Activated CD8-positive, alpha-beta T cell treated with anti-CD3 and anti-CD28 coated beads for 36 hours (primary cell): ENCODE measurements around the gene CETP. TPM values are rescaled to one million over a fixed set of nuclear protein-coding genes. Genes with fewer than 3 reads are reported as not detected.

Experiments used
- ATAC-seq: fragments of 200-7000 bp; cut with Tn5 transposase; one replicate; pipeline ENCODE4 v1.10.0; 2021; ENCODE audit warnings: mild to moderate bottlenecking, moderate library complexity
- CTCF ChIA-PET: fragments of 350-600 bp; sonication (Branson Sonifier 250); formaldehyde crosslinking; loops from one replicate; lab custom pipeline; 2021; ENCODE audit warnings: antibody characterized with exemption; lab: Charles Lee
- POLR2A ChIA-PET: fragments of 350-600 bp; sonication (Branson Sonifier 250); formaldehyde crosslinking; loops from one replicate; lab custom pipeline; 2021; ENCODE audit warnings: antibody characterized with exemption; lab: Charles Lee
- DNase-seq: peaks from one replicate; pipeline ENCODE4 v3.0.0-alpha.2; 2020
- H3K27ac Mint-ChIP-seq: one replicate; pipeline ENCODE4 v1.8.0; 2021; ENCODE audit warnings: mild to moderate bottlenecking, mixed read lengths
- H3K27me3 Mint-ChIP-seq: one replicate; pipeline ENCODE4 v1.8.0; 2021; ENCODE audit warnings: mixed read lengths
- H3K36me3 Mint-ChIP-seq: one replicate; pipeline ENCODE4 v1.8.0; 2021; ENCODE audit warnings: low read depth, mixed read lengths
- H3K4me1 Mint-ChIP-seq: one replicate; pipeline ENCODE4 v1.8.0; 2021; ENCODE audit warnings: low read depth, mixed read lengths
- H3K4me3 Mint-ChIP-seq: one replicate; pipeline ENCODE4 v1.8.0; 2021; ENCODE audit warnings: mild to moderate bottlenecking, moderate library complexity, mixed read lengths
- H3K9me3 Mint-ChIP-seq: one replicate; pipeline ENCODE4 v1.8.0; 2021; ENCODE audit warnings: mixed read lengths
- intact Hi-C: fragments of 100-400 bp; cut with micrococcal nuclease; formaldehyde crosslinking; loops from one replicate; pipeline ENCODE4 v1.10.0; 2022
- total RNA-seq, 2 experiments: library from RNA; stranded (reverse); gene quantifications; one replicate each; pipeline ENCODE4 v1.2.3, GENCODE V29; 2021
- TF ChIP-seq, protein P1 (sequence below): fragments of 200-600 bp; IDR thresholded peaks from one replicate; pipeline ENCODE4 v1.8.0; 2022; ENCODE audit warnings: antibody characterized with exemption, mild to moderate bottlenecking

Gene CETP
- total RNA-seq, 2 experiments from 2014 or later, result not detected

DNA sequence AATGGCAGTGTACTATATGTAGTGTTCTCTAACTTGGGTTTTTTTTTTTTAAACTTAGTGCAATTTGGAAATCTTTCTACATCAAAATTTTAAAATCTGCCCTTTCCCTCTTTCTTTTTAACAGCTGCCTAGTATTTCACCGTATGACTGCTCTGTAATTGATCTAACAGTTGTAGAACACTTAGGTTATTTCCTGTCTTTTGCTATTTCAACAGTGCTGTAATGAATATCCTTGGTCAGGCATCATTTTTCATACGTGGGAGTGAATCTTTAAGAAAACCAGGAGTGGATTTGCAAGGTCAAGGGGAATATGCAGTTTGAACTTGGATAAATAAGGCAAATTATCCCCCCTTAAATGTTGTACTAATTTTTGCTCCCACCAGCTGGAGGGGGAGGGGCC lies 31.5 kb downstream of the CETP start:
- no peaks in the 10 kb centered on the region for H3K27me3 Mint-ChIP-seq
- ChIA-PET POLR2A (interaction anchor here (0.8 to 21.4 kb wide), 7 partner anchors 15 to 135 kb away, joined by 3 to 367 read pairs (median 5); no protein-coding TSS in a partner anchor), CTCF (interaction anchor here (1.5 to 5.1 kb wide), 4 partner anchors 16 to 48 kb away, joined by 3 to 33 read pairs (median 6); no protein-coding TSS in a partner anchor)
- H3K4me1 Mint-ChIP-seq, result peaks cover 57% of the 10 kb centered on the region
- H3K36me3 Mint-ChIP-seq, result peaks cover 62% of the 10 kb centered on the region
- ATAC-seq (no peak), DNase-seq (no peak)
- peak overlapping the region; percentile 93 for H3K27ac Mint-ChIP-seq
- TF ChIP-seq, protein P1, sequence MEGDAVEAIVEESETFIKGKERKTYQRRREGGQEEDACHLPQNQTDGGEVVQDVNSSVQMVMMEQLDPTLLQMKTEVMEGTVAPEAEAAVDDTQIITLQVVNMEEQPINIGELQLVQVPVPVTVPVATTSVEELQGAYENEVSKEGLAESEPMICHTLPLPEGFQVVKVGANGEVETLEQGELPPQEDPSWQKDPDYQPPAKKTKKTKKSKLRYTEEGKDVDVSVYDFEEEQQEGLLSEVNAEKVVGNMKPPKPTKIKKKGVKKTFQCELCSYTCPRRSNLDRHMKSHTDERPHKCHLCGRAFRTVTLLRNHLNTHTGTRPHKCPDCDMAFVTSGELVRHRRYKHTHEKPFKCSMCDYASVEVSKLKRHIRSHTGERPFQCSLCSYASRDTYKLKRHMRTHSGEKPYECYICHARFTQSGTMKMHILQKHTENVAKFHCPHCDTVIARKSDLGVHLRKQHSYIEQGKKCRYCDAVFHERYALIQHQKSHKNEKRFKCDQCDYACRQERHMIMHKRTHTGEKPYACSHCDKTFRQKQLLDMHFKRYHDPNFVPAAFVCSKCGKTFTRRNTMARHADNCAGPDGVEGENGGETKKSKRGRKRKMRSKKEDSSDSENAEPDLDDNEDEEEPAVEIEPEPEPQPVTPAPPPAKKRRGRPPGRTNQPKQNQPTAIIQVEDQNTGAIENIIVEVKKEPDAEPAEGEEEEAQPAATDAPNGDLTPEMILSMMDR, result no peak
- peak overlapping the region; percentile 97 for H3K4me3 Mint-ChIP-seq
- no peaks in the 10 kb centered on the region for H3K9me3 Mint-ChIP-seq
- intact Hi-C loops, result no loop called here

DNA sequence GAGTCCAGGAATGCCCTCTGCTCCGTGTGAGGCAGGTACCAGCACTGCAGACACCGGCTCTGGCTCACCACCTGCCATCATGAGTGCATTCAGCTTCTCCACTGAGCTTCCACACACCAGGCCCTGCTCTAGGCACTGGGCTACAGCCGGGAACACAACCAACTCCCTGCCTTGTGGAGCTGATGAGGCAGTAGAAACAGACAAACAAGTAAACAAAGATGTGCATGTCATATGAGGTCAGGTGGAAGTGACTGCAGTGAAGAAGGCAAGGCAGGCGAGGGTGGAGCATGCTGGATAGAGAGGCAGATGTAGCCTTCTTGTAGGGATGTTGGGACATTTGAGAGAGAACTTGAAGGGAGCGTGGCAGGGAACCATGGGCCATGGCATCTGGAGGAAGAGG lies 32.6 kb downstream of the CETP start:
- TF ChIP-seq, protein P1, result no peak
- DNase-seq (no peak), ATAC-seq (no peak)
- ChIA-PET CTCF (interaction anchor here (0.8 to 5.1 kb wide), 2 partner anchors 10 to 30 kb away, joined by 3 to 33 read pairs; no protein-coding TSS in a partner anchor), POLR2A (interaction anchor here (1.2 to 21.4 kb wide), 4 partner anchors 9 to 42 kb away, joined by 3 to 367 read pairs (median 110); no protein-coding TSS in a partner anchor)
- Mint-ChIP-seq H3K27me3 (no peaks in the 10 kb centered on the region), H3K4me1 (peaks cover 67% of the 10 kb centered on the region), H3K9me3 (no peaks in the 10 kb centered on the region), H3K36me3 (peaks cover 66% of the 10 kb centered on the region), H3K27ac (peak overlapping the region; percentile 93), H3K4me3 (peak overlapping the region; percentile 97)
- intact Hi-C loops, result no loop called here

DNA sequence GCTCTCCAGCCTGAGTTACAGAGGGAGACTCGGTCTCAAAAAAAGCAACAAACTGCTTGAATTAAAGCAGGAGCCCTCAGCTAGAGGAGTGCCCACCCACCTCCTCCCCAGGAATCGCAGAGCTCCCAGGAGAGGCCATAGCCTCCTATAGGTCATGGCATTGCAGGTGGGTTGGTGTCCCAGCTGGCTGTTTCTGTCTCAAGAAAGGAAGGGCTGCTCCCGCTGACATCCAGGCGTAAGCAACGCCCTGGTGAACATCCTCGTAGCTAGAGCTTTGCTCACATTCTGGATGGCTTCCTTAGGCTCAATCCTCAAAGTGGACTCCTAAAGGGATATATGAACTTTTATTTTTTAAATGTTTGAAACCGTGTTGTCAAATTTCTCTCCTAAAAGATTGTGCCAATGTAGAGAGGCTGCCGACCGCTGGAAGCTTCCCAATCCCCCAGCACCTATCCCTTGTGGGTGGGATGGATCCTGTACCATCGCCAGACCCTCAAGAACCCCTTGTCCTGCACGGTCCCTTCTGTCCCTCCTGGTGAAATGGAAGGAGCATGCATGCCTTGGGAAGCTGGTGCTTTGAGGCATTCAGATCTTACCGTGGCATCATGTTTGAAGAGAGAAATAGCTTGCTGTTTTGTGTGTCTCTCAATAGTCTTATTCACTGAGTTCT lies 33.5 kb downstream of the CETP start:
- no peak for DNase-seq
- H3K27ac Mint-ChIP-seq, result peak overlapping the region; percentile 93
- H3K36me3 Mint-ChIP-seq, result peaks cover 62% of the 10 kb centered on the region

DNA sequence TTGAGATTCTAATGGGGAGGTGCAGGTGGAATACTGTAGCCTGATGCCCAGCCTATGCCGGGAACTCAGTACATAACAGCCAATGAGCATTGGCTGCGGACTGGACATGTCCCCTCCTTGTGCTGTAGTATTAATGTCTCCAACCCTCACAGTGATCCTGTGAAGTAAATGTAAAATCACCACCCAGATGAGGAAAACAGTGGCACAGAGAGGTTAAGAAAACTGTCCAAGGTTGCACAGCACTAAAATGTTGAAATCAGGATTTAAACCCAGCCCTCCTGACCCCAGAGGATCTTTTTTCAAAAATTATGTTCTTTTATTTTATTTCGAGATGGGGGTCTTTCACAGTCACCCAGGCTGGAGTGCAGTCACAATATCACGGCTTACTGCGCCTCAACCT lies 35.5 kb downstream of the CETP start:
- DNase-seq (no peak), ATAC-seq (no peak)
- Mint-ChIP-seq H3K9me3 (peaks cover 4% of the 10 kb centered on the region), H3K4me1 (peaks cover 90% of the 10 kb centered on the region), H3K36me3 (peaks cover 59% of the 10 kb centered on the region), H3K4me3 (peak overlapping the region; percentile 34), H3K27ac (peak overlapping the region; percentile 99), H3K27me3 (no peaks in the 10 kb centered on the region)
- intact Hi-C loops, result no loop called here
- POLR2A ChIA-PET, result interaction anchor here (2.7 to 21.4 kb wide), 2 partner anchors 11 to 31 kb away, joined by 14 to 367 read pairs; no protein-coding TSS in a partner anchor
- TF ChIP-seq, protein P1, result no peak
- CTCF ChIA-PET, result no interaction called here

More for the DNA sequence above, 33.5 kb downstream of the CETP start:
- Mint-ChIP-seq H3K27me3 (no peaks in the 10 kb centered on the region), H3K9me3 (no peaks in the 10 kb centered on the region), H3K4me1 (peaks cover 77% of the 10 kb centered on the region), H3K4me3 (peak overlapping the region; percentile 97)
- CTCF ChIA-PET, result interaction anchor here (0.6 to 5.1 kb wide), 6 partner anchors 10 to 44 kb away, joined by 3 to 33 read pairs (median 4); no protein-coding TSS in a partner anchor
- TF ChIP-seq, protein P1, result no peak
- no peak for ATAC-seq
- intact Hi-C loops, result no loop called here
- POLR2A ChIA-PET, result interaction anchor here (0.6 to 21.4 kb wide), 15 partner anchors 8 to 451 kb away, joined by 3 to 367 read pairs (median 3); partner anchors contain the start of gene HERPUD1

DNA sequence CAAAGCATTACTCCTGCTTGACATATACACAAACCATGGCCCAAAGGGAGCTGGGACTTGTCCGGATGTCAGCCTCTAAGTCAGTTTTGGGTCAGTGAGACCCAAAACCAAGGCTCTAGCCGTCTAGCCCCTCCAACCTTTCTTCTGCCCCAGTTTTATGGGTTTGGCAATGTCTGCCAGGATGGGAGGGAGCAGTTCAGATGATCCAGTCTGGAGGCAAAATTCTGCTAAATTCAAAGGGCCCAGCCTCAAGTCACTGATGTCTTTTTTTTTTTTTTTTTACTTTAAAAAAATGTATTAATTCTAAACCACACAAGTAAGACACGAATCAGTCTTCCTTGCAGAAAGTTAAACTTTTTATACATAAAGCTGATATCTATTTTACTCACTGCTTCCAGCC lies 36.2 kb downstream of the CETP start:
- no peaks in the 10 kb centered on the region for H3K27me3 Mint-ChIP-seq
- no peak for DNase-seq
- peak overlapping the region; percentile 34 for H3K4me3 Mint-ChIP-seq
- ChIA-PET POLR2A (interaction anchor here (1.0 to 21.4 kb wide), 7 partner anchors 8 to 89 kb away, joined by 3 to 367 read pairs (median 14); partner anchors contain the start of gene NLRC5), CTCF (interaction anchor here (2.9 kb wide), 1 partner anchor 33 kb away, joined by 20 read pairs; no protein-coding TSS in a partner anchor)
- TF ChIP-seq, protein P1, result no peak
- ATAC-seq, result no peak
- H3K9me3 Mint-ChIP-seq, result peaks cover 4% of the 10 kb centered on the region
- intact Hi-C loops, result no loop called here
- H3K4me1 Mint-ChIP-seq, result peaks cover 92% of the 10 kb centered on the region
- H3K27ac Mint-ChIP-seq, result peak overlapping the region; percentile 99
- H3K36me3 Mint-ChIP-seq, result peaks cover 61% of the 10 kb centered on the region
